K562 (cell line): ENCODE data around the gene BLM. TPM values are rescaled to one million over a fixed set of nuclear protein-coding genes. Genes with fewer than 3 reads are reported as not detected.

Experiments used
- AFF1 ChIP-seq, 2 experiments: fragments of 450-650 bp; IDR thresholded peaks; 2 replicates each; pipeline ENCODE4 v1.6.1; 2018; ENCODE audit warnings: mild to moderate bottlenecking in 2 of 2, low read depth in 1 of 2; ENCODE audit not compliant: partially characterized antibody in 2 of 2
- MYBL2 ChIP-seq, 2 experiments: fragments of 450-650 bp in 1 of 2; sonication (generic) in 1 of 2; formaldehyde crosslinking in 1 of 2; IDR thresholded peaks; 2 replicates each; pipeline versions ENCODE4 v1.6.1 to v1.8.1; 2017 to 2022; ENCODE audit warnings: borderline replicate concordance in 1 of 2, inconsistent platforms in 1 of 2, low read depth in 1 of 2, mild to moderate bottlenecking in 1 of 2, missing genetic modification reagents in 1 of 2, moderate library complexity in 1 of 2
- MYNN ChIP-seq, 2 experiments: sonication (generic); formaldehyde crosslinking in 1 of 2; IDR thresholded peaks; 2 replicates each; pipeline versions ENCODE4 v1.5.0 to v1.6.1; 2016 to 2020; ENCODE audit warnings: antibody characterized with exemption in 1 of 2, missing genetic modification reagents in 1 of 2
- NCOR1 ChIP-seq: fragments of 450-650 bp; IDR thresholded peaks from 2 replicates; pipeline ENCODE4 v1.6.1; 2016; ENCODE audit warnings: mild to moderate bottlenecking, moderate library complexity
- POLR2B ChIP-seq: fragments of 450-650 bp; IDR thresholded peaks from 2 replicates; pipeline ENCODE4 v1.6.1; 2018; ENCODE audit warnings: low read depth; ENCODE audit not compliant: partially characterized antibody
- ZBTB11 ChIP-seq, 3 experiments: fragments of 200-800 bp in 1 of 3; fragments of 250-450 bp in 1 of 3; fragments of 450-650 bp in 1 of 3; sonication (Bioruptor Pico) in 1 of 3; sonication (Bioruptor generic) in 1 of 3; formaldehyde crosslinking in 1 of 3; IDR thresholded peaks; 2 replicates each; pipeline versions ENCODE4 v1.6.1 to v1.8.0; 2016 to 2022; ENCODE audit warnings: mild to moderate bottlenecking in 2 of 3, missing genetic modification characterization in 2 of 3, missing compliant biosample characterization in 1 of 3, moderate library complexity in 1 of 3
- ZFP30 ChIP-seq: fragments of 250-450 bp; sonication (Bioruptor Pico); IDR thresholded peaks from 2 replicates; pipeline ENCODE4 v1.8.0; 2022; ENCODE audit warnings: moderate library complexity, mild to moderate bottlenecking, inconsistent platforms, borderline replicate concordance
- polyA plus RNA-seq, 8 experiments: library from polyadenylated mRNA; depleted of rRNA in 4 of 8; stranded (reverse) in 5 of 8; unstranded in 3 of 8; fragments of >200 nt; fragmentation: Nextera tagmentation in 2 of 8; fragmentation: Illumina TruSeq in 1 of 8; extraction: Ambion mirVana in 2 of 8; extraction: Trizol in 1 of 8; gene quantifications; 2 replicates each; pipeline versions ENCODE4 v1.2.1 to v1.2.3, GENCODE V29; 2011 to 2014; ENCODE audit warnings: inconsistent platforms in 1 of 8, missing spikeins in 1 of 8
- total RNA-seq, 7 experiments: library from RNA; depleted of rRNA in 6 of 7; stranded (reverse); fragments of >200 nt in 6 of 7; fragmentation: Illumina TruSeq in 2 of 7; extraction: Trizol in 2 of 7; gene quantifications; 2 replicates each; pipeline versions ENCODE4 v1.2.1 to v1.2.3, GENCODE V29; 2011 to 2021; ENCODE audit warnings: low replicate concordance in 1 of 7

Gene BLM
- total and polyA plus RNA-seq, 9 of the 15 experiments (the other 6 are each of a cell fraction or from before 2014, with no cell fraction given) = 21.0 to 56.0 (median 43.9) TPM

- no peak for TF ChIP-seq ZFP30 (CRISPR knock-in tag)
- no peak for TF ChIP-seq MYBL2 (IDR thresholded peaks at IDR 0.05; ENCODE audit: low read depth)
- TF ChIP-seq MYBL2 (CRISPR knock-in tag; IDR thresholded peaks at IDR 0.05; ENCODE audit: borderline replicate concordance) = no peak
- TF ChIP-seq NCOR1 = no peak
- no peak for TF ChIP-seq MYNN (IDR thresholded peaks at IDR 0.05)
- TF ChIP-seq MYNN (CRISPR knock-in tag; IDR thresholded peaks at IDR 0.05) = no peak
- no peak for TF ChIP-seq ZBTB11 (CRISPR knock-in tag; IDR thresholded peaks at IDR 0.05)
- no peak for TF ChIP-seq POLR2B
- TF ChIP-seq AFF1 (IDR thresholded peaks at IDR 0.05; ENCODE audit: low read depth in 1 of 2, partially characterized antibody in 2 of 2) = no peak
Observed at GRCh38 chr15:90790561-90790960, 73.4 kb downstream of the BLM start (continued).
